HepG2 (cell line): ENCODE results near the gene FOXN3. TPM values are rescaled to one million over a fixed set of nuclear protein-coding genes. Genes with fewer than 3 reads are reported as not detected.

ENCODE experiments used
- ATAC-seq: fragments of 200-7000 bp; cut with Tn5 transposase; 3 replicates; pipeline ENCODE4 v1.9.1; 2020; ENCODE audit warnings: mild to moderate bottlenecking, moderate library complexity
- BruUV-seq: library from RNA; stranded (reverse); fragments of 400-500 nt; replicated peaks from 2 replicates; lab custom pipeline; 2021; lab: Mats Ljungman, UMichigan
- CTCF ChIA-PET: fragments of 300-600 bp; formaldehyde crosslinking; extraction: SDS; loops from one replicate; lab custom pipeline; 2021; ENCODE audit warnings: low total read pairs, inconsistent platforms, low intra/inter-chr PET ratio; lab: Yijun Ruan, JAX
- POLR2A ChIA-PET: fragments of 350-600 bp; sonication (Branson Sonifier 250); formaldehyde crosslinking; loops from one replicate; lab custom pipeline; 2020; ENCODE audit warnings: antibody characterized with exemption, inconsistent platforms; lab: Yijun Ruan, JAX
- DNase-seq: peaks from one replicate; pipeline ENCODE4 v3.0.0-alpha.2; 2015; ENCODE audit warnings: low spot score
- FAIRE-seq: peaks from 3 replicates; lab custom pipeline; 2011; peaks lifted over from hg19 to GRCh38; lab: Jason Lieb, UNC
- H2AFZ ChIP-seq: one replicate; pipeline ENCODE4 v1.6.1; 2011; ENCODE audit warnings: low read length, inconsistent platforms
- H3K27ac ChIP-seq: fragments of 300-600 bp; 3 replicates; pipeline ENCODE4 v1.8.0; 2011; ENCODE audit warnings: mixed run types, mild to moderate bottlenecking, mixed read lengths, low read length, inconsistent platforms; ENCODE audit not compliant: insufficient read depth; ENCODE audit errors: extremely low read length
- H3K27me3 ChIP-seq, 2 experiments: fragments of 200-600 bp in 1 of 2; 2 replicates in 1 of 2; 3 replicates in 1 of 2; pipeline versions ENCODE4 v1.6.0 to v1.8.0; 2011; ENCODE audit warnings: low read length in 2 of 2, mild to moderate bottlenecking in 2 of 2, moderate library complexity in 2 of 2, inconsistent platforms in 1 of 2; ENCODE audit not compliant: insufficient read depth in 2 of 2, control insufficient read depth in 1 of 2
- H3K36me3 ChIP-seq, 2 experiments: fragments of 200-600 bp in 1 of 2; replicated peaks in 1 of 2; 2 replicates in 1 of 2; 3 replicates in 1 of 2; pipeline versions ENCODE4 v1.5.1 to v1.8.0; 2011; ENCODE audit warnings: low read length in 2 of 2, inconsistent platforms in 1 of 2; ENCODE audit not compliant: insufficient read depth in 2 of 2, control insufficient read depth in 1 of 2
- H3K4me1 ChIP-seq: 2 replicates; pipeline ENCODE4 v1.5.1; 2012; ENCODE audit warnings: low read length, inconsistent platforms; ENCODE audit not compliant: insufficient read depth
- H3K4me2 ChIP-seq: 2 replicates; pipeline ENCODE4 v1.6.0; 2011; ENCODE audit warnings: low read depth, low read length, inconsistent platforms
- H3K4me3 ChIP-seq, 3 experiments: fragments of 200-600 bp in 1 of 3; sonication (generic), shearing (Covaris generic) in 1 of 3; replicated peaks in 1 of 3; 2 replicates each; pipeline ENCODE4 v1.5.1; 2011 to 2016; ENCODE audit warnings: low read length in 3 of 3, inconsistent platforms in 2 of 3, low read depth in 2 of 3, mild to moderate bottlenecking in 2 of 3, control low read depth in 1 of 3, mixed read lengths in 1 of 3; ENCODE audit not compliant: insufficient read depth in 1 of 3
- H3K79me2 ChIP-seq: one replicate; pipeline ENCODE4 v1.6.1; 2011; ENCODE audit warnings: low read length, inconsistent platforms; ENCODE audit not compliant: insufficient read depth
- H3K9ac ChIP-seq: 2 replicates; pipeline ENCODE4 v1.6.0; 2011; ENCODE audit warnings: mild to moderate bottlenecking, low read depth, low read length, inconsistent platforms; ENCODE audit not compliant: insufficient read depth
- H3K9me3 ChIP-seq: 2 replicates; pipeline ENCODE4 v1.5.1; 2012; ENCODE audit warnings: mild to moderate bottlenecking, low read length
- H4K20me1 ChIP-seq: 2 replicates; pipeline ENCODE4 v1.6.0; 2011; ENCODE audit warnings: inconsistent platforms, mild to moderate bottlenecking, low read length, moderate library complexity; ENCODE audit not compliant: insufficient read depth
- ARID2 ChIP-seq: sonication (generic); formaldehyde crosslinking; IDR thresholded peaks from 2 replicates; pipeline ENCODE4 v1.8.1; 2022; ENCODE audit warnings: mild to moderate bottlenecking, missing genetic modification reagents, borderline replicate concordance
- PLRG1 ChIP-seq: fragments of 450-650 bp; conservative IDR thresholded peaks from 2 replicates; pipeline ENCODE4 v1.6.1; 2016
- ZKSCAN8 ChIP-seq: IDR thresholded peaks from 2 replicates; pipeline ENCODE4 v1.6.1; 2016; ENCODE audit warnings: borderline replicate concordance, missing genetic modification reagents, missing compliant biosample characterization
- ZNF564 ChIP-seq: sonication (generic); formaldehyde crosslinking; IDR thresholded peaks from 2 replicates; pipeline ENCODE4 v1.8.1; 2023; ENCODE audit warnings: mild to moderate bottlenecking, missing genetic modification reagents
- ZSCAN22 ChIP-seq: sonication (generic); formaldehyde crosslinking; IDR thresholded peaks from 2 replicates; pipeline ENCODE4 v1.4.0; 2020; ENCODE audit warnings: mild to moderate bottlenecking, missing genetic modification reagents
- WGBS: methylation state at CpG from one replicate; pipeline ENCODE4 v1.1.6; 2017; ENCODE audit warnings: low lambda C conversion rate; 5-methylcytosine and 5-hydroxymethylcytosine counted together
- in situ Hi-C: cut with HindIII; loops from 2 replicates; pipeline ENCODE4 v1.10.0; 2017; ENCODE audit warnings: low pct_unique_long_range_greater_than_20kb; ENCODE audit not compliant: extremely low pct_ligation_motif_present
- intact Hi-C: fragments of 100-400 bp; cut with micrococcal nuclease; formaldehyde crosslinking; loops from one replicate; pipeline ENCODE4 v1.10.0; 2022; ENCODE audit not compliant: unreplicated experiment
- polyA plus RNA-seq, 8 experiments: library from polyadenylated mRNA; depleted of rRNA in 3 of 8; stranded (reverse) in 7 of 8; unstranded in 1 of 8; fragments of >200 nt; fragmentation: Illumina TruSeq in 4 of 8; extraction: Trizol in 4 of 8; gene quantifications; 2 replicates each; pipeline versions ENCODE4 v1.2.1 to v1.2.3, GENCODE V29; 2011 to 2016; ENCODE audit warnings: low read depth in 4 of 8, missing spikeins in 1 of 8, mixed read lengths in 1 of 8; ENCODE audit not compliant: insufficient read depth in 1 of 8
- total RNA-seq, 5 experiments: library from RNA; depleted of rRNA; stranded (reverse); fragments of >200 nt; fragmentation: Illumina TruSeq; extraction: Trizol; gene quantifications; 2 replicates each; pipeline ENCODE4 v1.2.3, GENCODE V29; 2016; ENCODE audit warnings: low read depth in 1 of 5
- TF ChIP-seq, protein P1 (sequence below): sonication (generic); formaldehyde crosslinking; IDR thresholded peaks from 2 replicates; pipeline ENCODE4 v1.4.0; 2020; ENCODE audit warnings: missing genetic modification reagents
- TF ChIP-seq, protein P2 (sequence below): sonication (generic); formaldehyde crosslinking; IDR thresholded peaks from 2 replicates; pipeline ENCODE4 v1.5.0; 2020; ENCODE audit warnings: mild to moderate bottlenecking, low read depth, missing genetic modification reagents, borderline replicate concordance

The FOXN3 gene
- total and polyA plus RNA-seq, 2 of the 13 experiments (the other 11 are each of a cell fraction or from before 2014, with no cell fraction given), result 32.4 to 70.2 TPM

DNA sequence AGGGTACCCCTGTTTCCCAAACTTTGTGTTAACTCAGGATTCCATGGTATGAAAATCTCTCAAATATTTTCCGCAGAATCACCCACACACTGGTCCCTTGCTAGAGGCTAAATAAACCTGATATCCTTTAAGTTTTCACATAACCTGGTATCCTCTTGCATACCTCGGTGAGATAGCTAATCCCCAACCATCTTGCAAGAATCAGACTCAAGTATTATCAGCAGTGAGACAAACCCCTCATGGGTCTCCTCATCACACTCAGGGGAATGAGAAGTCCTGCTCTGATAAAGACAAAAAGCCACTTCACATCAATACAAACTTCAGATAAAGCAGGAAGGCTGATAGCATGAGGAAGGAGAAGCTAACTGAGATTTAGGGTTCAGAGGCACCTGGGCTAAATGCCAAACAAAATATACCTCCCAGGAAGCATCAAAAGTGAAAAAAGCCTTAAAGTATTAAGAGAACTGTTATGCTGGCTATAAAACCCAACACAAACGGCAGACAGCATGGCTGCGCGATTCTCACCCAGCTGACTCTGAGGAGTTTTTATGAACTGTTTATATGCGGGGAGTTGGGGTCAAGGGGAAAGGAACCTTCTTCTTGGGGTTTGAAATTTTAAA is 96.5 kb downstream of the FOXN3 start:
- H3K27ac ChIP-seq, result no peak overlapping the region
- WGBS, result 97% methylated on average over 6 of the region's 6 CpGs
- H2AFZ ChIP-seq, result no peak overlapping the region
- ATAC-seq (no peak), FAIRE-seq (no peak), DNase-seq (no peak)
- no peak overlapping the region for H3K4me2 ChIP-seq
- TF ChIP-seq ZSCAN22 (no peak), ZNF564 (CRISPR knock-in tag) (no peak), ARID2 (CRISPR knock-in tag) (no peak), ZKSCAN8 (CRISPR knock-in tag) (no peak), PLRG1 (no peak)
- TF ChIP-seq, protein P1, sequence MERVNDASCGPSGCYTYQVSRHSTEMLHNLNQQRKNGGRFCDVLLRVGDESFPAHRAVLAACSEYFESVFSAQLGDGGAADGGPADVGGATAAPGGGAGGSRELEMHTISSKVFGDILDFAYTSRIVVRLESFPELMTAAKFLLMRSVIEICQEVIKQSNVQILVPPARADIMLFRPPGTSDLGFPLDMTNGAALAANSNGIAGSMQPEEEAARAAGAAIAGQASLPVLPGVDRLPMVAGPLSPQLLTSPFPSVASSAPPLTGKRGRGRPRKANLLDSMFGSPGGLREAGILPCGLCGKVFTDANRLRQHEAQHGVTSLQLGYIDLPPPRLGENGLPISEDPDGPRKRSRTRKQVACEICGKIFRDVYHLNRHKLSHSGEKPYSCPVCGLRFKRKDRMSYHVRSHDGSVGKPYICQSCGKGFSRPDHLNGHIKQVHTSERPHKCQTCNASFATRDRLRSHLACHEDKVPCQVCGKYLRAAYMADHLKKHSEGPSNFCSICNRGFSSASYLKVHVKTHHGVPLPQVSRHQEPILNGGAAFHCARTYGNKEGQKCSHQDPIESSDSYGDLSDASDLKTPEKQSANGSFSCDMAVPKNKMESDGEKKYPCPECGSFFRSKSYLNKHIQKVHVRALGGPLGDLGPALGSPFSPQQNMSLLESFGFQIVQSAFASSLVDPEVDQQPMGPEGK (CRISPR knock-in tag), result no peak
- TF ChIP-seq, protein P2, sequence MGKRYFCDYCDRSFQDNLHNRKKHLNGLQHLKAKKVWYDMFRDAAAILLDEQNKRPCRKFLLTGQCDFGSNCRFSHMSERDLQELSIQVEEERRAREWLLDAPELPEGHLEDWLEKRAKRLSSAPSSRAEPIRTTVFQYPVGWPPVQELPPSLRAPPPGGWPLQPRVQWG, result no peak
- no peak overlapping the region for H3K9ac ChIP-seq
- ChIA-PET POLR2A (no interaction called here), CTCF (no interaction called here)
- intact Hi-C loops (no loop called here), in situ Hi-C loops (no loop called here)
- peaks cover 21% of the 10 kb centered on the region for H4K20me1 ChIP-seq
- no peak overlapping the region for H3K4me3 ChIP-seq
- H3K9me3 ChIP-seq, result no peaks in the 10 kb centered on the region
- H3K4me1 ChIP-seq, result peaks cover 1% of the 10 kb centered on the region
- BruUV-seq, result no TSS peak
- no peaks in the 10 kb centered on the region for H3K27me3 ChIP-seq
- H3K79me2 ChIP-seq, result peaks cover 63% of the 10 kb centered on the region
- peaks cover 21 to 42% of the 10 kb centered on the region in 2 experiments for H3K36me3 ChIP-seq
